Esophagus (tissue), 2 donors: ENCODE measurements around the gene SLC49A3. TPM values are rescaled to one million over a fixed set of nuclear protein-coding genes. Genes with fewer than 3 reads are reported as not detected.
"Not testable (repeated sequence)": the region's sequence is repeated elsewhere in the genome, so short reads cannot be mapped to it uniquely, and the experiment has no call there.

Experiments used
- H3K27ac ChIP-seq, 2 donors: one replicate each; pipeline ENCODE4 v1.5.1; 2013; ENCODE audit warnings: low read depth in 2 of 2, mild to moderate bottlenecking in 2 of 2, inconsistent platforms in 1 of 2, low read length in 1 of 2, moderate library complexity in 1 of 2
- H3K27me3 ChIP-seq, 2 donors: one replicate each; pipeline ENCODE4 v1.6.1; 2013; ENCODE audit warnings: low read length in 2 of 2, control low read depth in 1 of 2, mild to moderate bottlenecking in 1 of 2; ENCODE audit not compliant: insufficient read depth in 2 of 2, control insufficient read depth in 1 of 2
- H3K36me3 ChIP-seq, 2 donors: one replicate each; pipeline ENCODE4 v1.6.1; 2013; ENCODE audit warnings: low read length in 1 of 2; ENCODE audit not compliant: control insufficient read depth in 2 of 2, insufficient read depth in 2 of 2
- H3K4me1 ChIP-seq, 2 donors: one replicate each; pipeline ENCODE4 v1.6.1; 2013; ENCODE audit warnings: low read length in 1 of 2; ENCODE audit not compliant: control insufficient read depth in 2 of 2, insufficient read depth in 2 of 2
- H3K4me3 ChIP-seq, 2 donors: one replicate each; pipeline ENCODE4 v1.5.1; 2013; ENCODE audit warnings: low read length in 2 of 2, mild to moderate bottlenecking in 2 of 2, low read depth in 1 of 2, moderate library complexity in 1 of 2
- H3K9me3 ChIP-seq, 2 donors: one replicate each; pipeline ENCODE4 v1.6.1; 2013; ENCODE audit warnings: mild to moderate bottlenecking in 2 of 2, low read depth in 1 of 2, low read length in 1 of 2, moderate library complexity in 1 of 2; ENCODE audit not compliant: control insufficient read depth in 2 of 2, insufficient read depth in 1 of 2
- WGBS, 2 donors: extraction: QIAGEN DNeasy Blood & Tissue Kit; methylation state at CpG; one replicate each; pipeline ENCODE4 v1.1.7; 2013; 5-methylcytosine and 5-hydroxymethylcytosine counted together
- polyA plus RNA-seq, 2 donors: library from polyadenylated mRNA; stranded (reverse); fragments of 200-250 nt; gene quantifications; one replicate each; pipeline ENCODE4 v1.2.3, GENCODE V29; 2013
- donor health status: healthy with polysubstance abuse.
- donor health status: Bipolar disorder and iron deficiency.

Gene SLC49A3
- polyA plus RNA-seq, 2 donors = 3.8 to 7.2 TPM

DNA sequence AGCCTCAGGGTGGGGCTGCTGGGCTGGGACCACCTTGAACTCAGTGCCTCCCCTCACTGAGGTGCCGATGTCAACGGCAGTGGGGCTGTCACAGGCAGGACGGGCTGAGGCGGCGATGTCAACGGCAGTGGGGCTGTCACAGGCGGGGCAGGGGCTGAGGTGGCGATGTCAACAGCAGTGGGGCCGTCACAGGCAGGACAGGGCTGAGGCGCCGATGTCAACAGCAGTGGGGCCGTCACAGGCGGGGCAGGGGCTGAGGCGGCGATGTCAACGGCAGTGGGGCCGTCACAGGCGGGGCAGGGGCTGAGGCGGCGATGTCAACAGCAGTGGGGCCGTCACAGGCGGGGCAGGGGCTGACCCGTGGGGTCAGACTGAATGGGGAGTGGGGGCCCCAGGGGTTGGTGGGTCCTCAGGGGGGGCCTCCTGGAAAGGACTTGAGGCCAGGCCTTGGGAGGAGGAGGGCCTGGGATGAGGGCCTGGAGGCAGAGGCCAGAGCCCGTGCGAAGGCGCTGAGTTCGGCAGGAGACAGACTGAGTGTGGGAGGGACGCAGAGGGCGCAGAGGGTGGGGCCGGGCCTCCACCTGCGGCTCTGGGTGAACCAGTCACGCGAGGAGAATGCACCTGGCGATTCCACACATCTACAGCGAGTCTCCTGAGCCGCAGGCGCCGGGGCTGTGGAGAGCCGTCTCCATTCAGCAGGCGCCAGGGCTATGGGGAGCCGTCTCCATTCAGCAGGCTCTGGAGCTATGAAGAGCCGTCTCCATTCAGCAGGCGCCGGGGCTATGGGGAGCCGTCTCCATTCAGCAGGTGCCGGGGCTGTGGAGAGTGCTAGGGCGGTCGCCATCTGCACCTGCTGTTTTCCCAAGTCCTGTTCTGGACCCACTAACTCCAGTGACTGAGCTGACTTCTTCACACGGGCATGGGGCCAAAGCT lies 37.7 kb downstream of the SLC49A3 start:
- Histone ChIP-seq H3K36me3 (no peaks in the 10 kb centered on the region), H3K4me3 (no peak overlapping the region), H3K9me3 (peaks cover 0 to 3% of the 10 kb centered on the region in 2 donors), H3K27me3 (peaks cover 0 to 2% of the 10 kb centered on the region in 2 donors), H3K27ac (no peak overlapping the region), H3K4me1 (peaks cover 0 to 7% of the 10 kb centered on the region in 2 donors)
- WGBS, 2 donors = 24 to 34% methylated on average over 44 to 49 of the region's 49 CpGs

DNA sequence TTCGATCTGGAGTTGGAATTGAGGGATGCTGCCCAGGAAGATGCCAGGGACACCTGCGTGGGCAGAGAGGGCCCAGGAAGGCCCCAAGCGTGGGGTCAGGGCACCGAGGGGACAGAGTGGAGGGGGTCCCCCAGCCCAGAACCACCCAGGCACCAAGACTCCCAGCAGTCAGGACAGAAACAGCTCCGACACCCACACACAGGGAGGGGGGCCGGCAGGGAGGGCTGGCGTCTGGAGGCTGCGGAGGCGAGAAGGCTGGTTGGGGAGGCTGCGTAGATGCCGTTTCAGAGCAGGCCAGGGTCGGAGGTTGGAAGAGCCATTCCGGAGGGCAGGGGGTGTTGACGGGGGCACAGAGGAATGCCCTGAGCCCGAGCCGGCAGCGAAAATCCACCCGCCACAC lies 38.5 kb downstream of the SLC49A3 start:
- WGBS, 2 donors = 77 to 79% methylated on average over 18 of the region's 18 CpGs
- no peak overlapping the region for H3K4me3 ChIP-seq
- no peaks in the 10 kb centered on the region for H3K36me3 ChIP-seq
- no peak overlapping the region for H3K27ac ChIP-seq
- H3K4me1 ChIP-seq = peaks cover 0 to 7% of the 10 kb centered on the region in 2 donors
- H3K9me3 ChIP-seq = peaks cover 0 to 3% of the 10 kb centered on the region in 2 donors
- peaks cover 0 to 2% of the 10 kb centered on the region in 2 donors for H3K27me3 ChIP-seq

DNA sequence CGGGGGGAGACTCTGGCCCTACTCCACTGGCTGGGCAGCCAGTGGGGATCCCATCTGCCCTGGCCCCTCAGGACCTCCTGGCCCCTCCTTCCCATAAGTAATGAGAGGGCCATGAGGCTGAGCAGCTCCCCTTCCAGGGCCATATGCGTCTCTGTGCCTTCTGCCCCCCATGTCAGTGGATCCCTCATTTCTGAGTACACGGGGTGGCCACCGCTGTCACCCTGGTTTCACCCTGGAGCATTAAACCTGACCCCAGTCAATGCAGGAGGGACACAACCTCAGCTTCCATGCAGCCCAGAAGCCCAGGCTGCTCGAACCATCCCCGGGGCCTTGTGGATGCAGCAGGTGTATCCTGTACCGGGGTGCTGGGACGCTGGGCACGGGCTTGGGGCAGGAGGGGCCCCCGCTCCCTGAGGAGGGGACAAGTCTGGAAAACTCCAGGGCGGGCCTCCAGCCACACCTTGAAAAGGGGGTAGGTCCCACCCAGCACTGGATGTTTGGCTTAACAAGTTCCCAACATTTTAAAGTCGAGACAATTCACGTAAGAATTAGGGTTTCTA lies 39.1 kb downstream of the SLC49A3 start:
- Histone ChIP-seq H3K36me3 (no peaks in the 10 kb centered on the region), H3K27me3 (peaks cover 0 to 2% of the 10 kb centered on the region in 2 donors), H3K4me1 (peaks cover 0 to 7% of the 10 kb centered on the region in 2 donors), H3K9me3 (peaks cover 0 to 3% of the 10 kb centered on the region in 2 donors), H3K27ac (no peak overlapping the region), H3K4me3 (no peak overlapping the region)
- 88 to 93% methylated on average over 13 of the region's 13 CpGs for WGBS, 2 donors

DNA sequence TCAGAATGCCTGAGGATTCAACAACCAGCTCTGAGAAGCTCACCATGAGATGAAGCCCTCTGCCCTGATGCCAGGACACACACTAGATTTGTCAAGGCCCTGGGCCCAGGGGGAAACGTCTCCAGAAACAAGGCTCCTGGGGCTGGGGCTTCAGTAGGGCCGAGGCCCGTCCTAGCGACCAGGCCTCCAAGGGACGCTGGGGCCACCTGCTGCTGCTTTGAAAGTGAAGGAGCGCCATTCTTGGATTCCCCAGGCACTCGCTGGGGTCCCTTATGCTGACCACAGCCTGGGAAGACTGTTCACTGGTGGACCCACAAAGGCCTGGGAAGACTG lies 39.7 kb downstream of the SLC49A3 start:
- Histone ChIP-seq H3K27me3 (peaks cover 0 to 2% of the 10 kb centered on the region in 2 donors), H3K4me3 (no peak overlapping the region), H3K27ac (no peak overlapping the region), H3K9me3 (peaks cover 0 to 3% of the 10 kb centered on the region in 2 donors), H3K4me1 (peaks cover 0 to 4% of the 10 kb centered on the region in 2 donors), H3K36me3 (no peaks in the 10 kb centered on the region)
- 90 to 93% methylated on average over 7 of the region's 7 CpGs for WGBS, 2 donors

DNA sequence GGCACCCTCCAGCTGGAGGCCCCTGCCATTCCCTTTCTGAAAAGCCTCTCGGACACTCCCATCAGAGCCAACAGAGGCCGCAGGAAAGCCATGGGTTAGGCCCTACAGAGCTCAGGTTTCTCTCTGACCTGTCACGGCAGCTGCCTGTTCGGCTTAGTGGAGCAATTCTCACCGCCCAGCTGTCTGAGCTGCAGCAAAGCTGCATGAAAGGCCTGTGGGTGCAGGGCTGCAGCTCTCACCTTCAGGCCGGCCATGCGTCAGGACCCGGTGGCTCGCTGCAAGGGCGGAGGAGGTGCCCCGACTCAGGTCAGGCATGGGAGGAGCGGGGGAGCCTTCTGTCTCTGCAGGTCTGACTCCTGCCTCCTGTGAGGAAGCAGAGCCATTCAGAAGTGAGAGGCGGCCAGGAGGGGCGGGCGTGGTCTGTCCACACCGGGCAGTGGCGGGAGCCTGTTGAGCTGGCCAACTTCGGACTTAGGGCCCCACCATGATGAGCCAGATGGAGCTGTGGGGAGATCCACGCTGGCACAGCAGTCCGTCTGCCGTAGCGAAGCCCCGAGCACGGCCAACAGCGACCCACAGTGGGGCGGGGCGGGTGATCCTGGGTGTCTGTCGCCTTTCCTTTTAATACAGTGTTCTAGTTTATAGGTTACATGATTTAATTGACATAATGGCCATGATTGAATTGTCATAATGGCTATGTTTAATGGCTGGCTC lies 40.2 kb downstream of the SLC49A3 start:
- no peaks in the 10 kb centered on the region for H3K36me3 ChIP-seq
- peaks cover 0 to 4% of the 10 kb centered on the region in 2 donors for H3K4me1 ChIP-seq
- H3K27me3 ChIP-seq = peaks cover 0 to 2% of the 10 kb centered on the region in 2 donors
- peaks cover 0 to 3% of the 10 kb centered on the region in 2 donors for H3K9me3 ChIP-seq
- 77% methylated on average over 28 of the region's 28 CpGs for WGBS, 2 donors
- no peak overlapping the region for H3K27ac ChIP-seq
- no peak overlapping the region for H3K4me3 ChIP-seq

DNA sequence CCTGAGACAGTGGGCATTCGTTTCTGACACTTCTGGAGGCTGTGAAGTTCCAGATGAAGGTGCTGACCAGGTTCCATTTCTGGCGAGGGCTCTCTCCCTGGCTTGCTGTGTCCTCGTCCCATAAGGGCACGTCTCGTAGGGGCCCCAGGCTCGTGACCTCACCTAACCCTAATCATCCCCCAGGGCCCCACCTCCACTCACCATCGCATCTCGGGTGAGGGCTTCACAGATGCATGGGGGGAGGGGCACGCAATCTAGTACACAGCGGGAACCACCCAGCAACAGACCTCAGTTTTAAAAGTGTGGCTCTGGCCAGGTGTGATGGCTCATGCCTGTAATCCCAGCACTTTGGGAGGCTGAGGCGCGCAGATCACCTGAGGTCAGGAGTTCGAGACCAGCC lies 41.5 kb downstream of the SLC49A3 start:
- 65 to 67% methylated on average over 13 of the region's 13 CpGs for WGBS, 2 donors
- Histone ChIP-seq H3K27ac (no peak overlapping the region), H3K4me3 (no peak overlapping the region), H3K27me3 (peaks cover 0 to 2% of the 10 kb centered on the region in 2 donors), H3K4me1 (peaks cover 0 to 4% of the 10 kb centered on the region in 2 donors), H3K9me3 (peaks cover 0 to 3% of the 10 kb centered on the region in 2 donors), H3K36me3 (no peaks in the 10 kb centered on the region)

DNA sequence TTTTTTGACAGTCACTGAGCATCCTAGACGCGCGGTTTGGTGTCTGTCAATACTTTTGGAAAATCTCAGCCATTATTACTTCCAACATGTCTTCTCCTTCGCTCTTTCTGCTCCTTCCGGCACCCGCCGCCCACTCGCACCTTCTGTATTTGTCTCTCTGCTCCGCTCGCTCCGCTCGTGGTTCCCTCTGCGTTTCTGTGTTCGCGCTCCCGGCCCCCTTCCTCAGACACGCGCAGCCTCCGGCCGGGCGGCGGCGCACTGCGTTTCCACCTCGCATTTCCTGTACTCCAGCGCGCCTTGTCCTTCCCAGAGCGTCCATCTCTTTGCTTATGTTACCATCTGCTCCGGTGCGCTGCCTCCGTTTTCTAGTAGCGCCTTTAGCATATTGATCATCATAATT lies 42.5 kb downstream of the SLC49A3 start:
- Histone ChIP-seq H3K27me3 (peaks cover 0 to 2% of the 10 kb centered on the region in 2 donors), H3K4me3 (no peak overlapping the region), H3K4me1 (peaks cover 0 to 4% of the 10 kb centered on the region in 2 donors)

DNA sequence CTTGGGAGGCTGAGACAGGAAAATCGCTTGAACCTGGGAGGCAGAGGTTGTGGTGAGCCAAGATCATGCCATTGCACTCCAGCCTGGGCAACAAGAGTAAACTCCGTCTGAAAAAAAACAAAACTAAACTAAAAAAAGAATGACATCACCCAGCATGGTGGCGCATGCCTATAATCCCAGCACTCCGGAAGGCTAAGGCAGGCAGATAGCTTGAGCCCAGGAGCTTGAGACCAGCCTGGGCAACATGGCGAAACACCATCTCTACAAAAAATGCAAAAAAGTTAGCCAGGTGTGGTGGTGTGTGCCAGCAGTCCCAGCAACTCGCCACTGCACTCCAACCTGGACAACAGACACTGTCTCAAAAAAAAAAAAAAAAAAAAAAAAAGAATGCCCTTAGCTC lies 46.6 kb downstream of the SLC49A3 start:
- 81 to 87% methylated on average over 6 of the region's 6 CpGs for WGBS, 2 donors
- not testable (repeated sequence) for H3K4me1 ChIP-seq, H3K36me3 ChIP-seq, H3K9me3 ChIP-seq, H3K27me3 ChIP-seq, H3K27ac ChIP-seq, H3K4me3 ChIP-seq

More for the DNA sequence above, 42.5 kb downstream of the SLC49A3 start:
- Histone ChIP-seq H3K27ac (no peak overlapping the region), H3K9me3 (peaks cover under 1 to 3% of the 10 kb centered on the region in 2 donors), H3K36me3 (no peaks in the 10 kb centered on the region)
- WGBS, 2 donors = 69 to 73% methylated on average over 32 of the region's 32 CpGs

DNA sequence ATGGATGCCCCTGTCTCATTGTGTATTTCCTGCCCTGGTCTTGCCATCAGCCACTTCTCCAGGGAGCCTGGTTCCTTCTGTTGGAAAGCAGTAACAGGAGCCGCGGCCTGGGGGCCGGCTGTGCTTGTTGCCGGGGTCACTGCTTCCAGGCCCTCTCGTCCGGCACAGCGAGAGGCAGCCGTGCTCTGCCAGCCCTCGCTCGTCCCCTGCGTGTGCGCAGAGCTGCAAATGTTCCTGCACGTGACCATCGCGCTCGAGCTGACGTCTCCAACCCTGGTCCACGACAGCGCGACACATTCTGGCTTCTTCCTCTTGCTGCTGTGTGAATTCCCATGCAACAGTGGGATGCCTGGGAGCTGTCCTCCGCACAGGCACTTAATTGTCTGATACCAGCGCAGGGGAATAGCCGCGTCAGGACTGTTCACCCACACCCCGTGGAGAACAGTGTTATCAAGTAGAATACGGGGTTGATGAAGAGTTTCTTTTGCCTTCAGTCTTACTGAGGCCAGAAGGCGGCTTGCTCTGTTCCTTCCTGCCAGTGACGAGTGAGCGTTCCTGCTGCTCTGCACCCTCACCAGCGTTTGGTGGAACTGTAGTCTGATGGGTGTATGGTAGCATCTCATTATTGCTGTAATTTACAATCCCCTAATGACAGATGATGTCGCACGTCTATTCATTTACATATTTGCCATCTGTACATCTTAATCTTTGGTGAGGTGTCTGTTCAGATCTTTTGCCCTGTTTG lies 51.2 kb downstream of the SLC49A3 start:
- H3K27me3 ChIP-seq = no peaks in the 10 kb centered on the region
- H3K27ac ChIP-seq = no peak overlapping the region
- H3K9me3 ChIP-seq = peaks cover 7 to 15% of the 10 kb centered on the region in 2 donors
- H3K4me1 ChIP-seq = no peaks in the 10 kb centered on the region
- no peaks in the 10 kb centered on the region for H3K36me3 ChIP-seq
- H3K4me3 ChIP-seq = no peak overlapping the region
- 72 to 79% methylated on average over 32 of the region's 32 CpGs for WGBS, 2 donors
